NCI-H1417 treated with DMSO at 0.1 percent for 48 hours (cell line): ENCODE data around the gene SLC12A9.
"Not testable (repeated sequence)": the region's sequence is repeated elsewhere in the genome, so short reads cannot be mapped to it uniquely, and the experiment has no call there.

Experiments
- DNase-seq: peaks from one replicate; lab custom pipeline; 2025; lab: John Stamatoyannopoulos, UW

SLC12A9 gene

DNA sequence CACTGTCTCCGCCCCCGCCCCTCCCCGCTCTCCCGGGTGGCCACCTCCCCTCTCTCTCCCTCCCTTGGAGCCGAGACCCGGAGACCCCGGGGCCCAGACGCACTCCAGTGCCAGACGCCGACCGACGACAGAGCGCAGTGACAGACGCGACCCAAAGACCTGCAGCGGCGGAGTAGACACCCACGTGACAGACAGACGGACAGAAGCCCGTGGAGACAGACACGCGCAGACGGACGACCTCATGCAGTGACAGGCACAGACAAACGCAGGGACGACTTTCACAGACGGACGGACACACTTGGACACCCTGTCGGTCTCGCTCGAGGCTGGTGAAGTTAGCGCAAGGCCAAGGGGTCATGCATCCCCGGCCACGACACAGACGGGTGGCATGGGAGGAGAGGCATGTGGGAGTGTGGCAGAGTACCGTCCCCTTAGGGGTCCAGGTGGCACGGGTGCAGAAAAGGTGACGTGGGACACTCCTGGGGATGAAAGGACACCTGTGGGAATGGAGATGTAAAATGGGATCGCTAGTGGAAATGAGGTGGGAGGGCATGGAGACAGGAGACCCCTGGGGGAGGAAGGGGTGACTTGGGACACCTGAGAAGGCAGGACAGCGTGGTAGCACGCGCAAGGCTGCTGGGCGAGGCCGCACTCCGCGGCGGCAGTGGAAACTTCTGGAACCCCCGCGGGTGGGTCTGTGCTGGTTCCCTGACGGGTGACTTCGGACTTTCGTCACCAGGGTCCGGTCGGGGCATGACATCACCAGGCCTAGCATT, 43.6 kb downstream of the SLC12A9 start:
- no peak for DNase-seq

DNA sequence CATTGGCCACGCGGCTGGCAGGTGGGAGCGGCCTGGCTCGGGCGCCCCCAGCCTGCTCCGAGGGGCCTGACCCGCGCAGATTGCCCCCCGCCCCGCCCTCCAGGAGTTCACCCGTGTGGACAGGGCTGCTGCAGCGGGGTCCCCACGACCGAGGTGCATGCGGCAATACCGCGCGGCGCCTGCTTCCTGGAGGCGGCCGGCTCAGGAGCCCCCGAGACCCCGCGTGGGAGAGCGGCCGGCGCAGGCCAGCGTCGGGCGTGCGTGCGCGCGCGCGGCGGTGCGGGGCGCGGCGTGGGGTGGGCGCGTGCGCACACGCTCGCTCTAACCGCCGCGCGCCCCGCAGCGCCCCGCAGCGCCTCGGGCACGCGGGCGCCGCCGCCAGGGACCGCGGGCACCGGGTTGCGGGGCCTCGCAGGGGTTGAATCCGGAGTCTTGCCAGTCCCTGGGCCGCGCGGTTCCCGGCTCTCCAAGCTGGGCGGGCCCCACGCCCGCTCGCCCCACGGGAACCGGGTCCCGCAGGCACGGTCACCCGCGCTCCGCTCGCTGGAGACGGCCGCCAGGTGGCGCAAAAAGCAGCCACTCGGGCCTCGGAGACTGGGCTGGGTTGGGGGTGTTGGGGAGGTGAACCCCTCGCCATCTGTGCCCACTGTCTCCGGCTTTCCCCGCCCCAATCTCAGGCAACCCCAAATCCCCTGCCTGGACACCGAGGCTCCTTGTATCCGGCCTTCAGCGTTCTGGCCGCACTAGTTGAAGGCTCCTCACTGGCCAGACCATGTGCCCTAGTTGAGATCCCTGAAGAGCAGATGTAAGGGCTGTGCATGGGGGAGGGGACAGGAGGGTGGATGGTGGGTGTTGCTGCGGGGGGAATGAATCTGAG, 44.5 kb downstream of the SLC12A9 start:
- no peak for DNase-seq

- DNase-seq = no peak
Measured at GRCh38 chr7:100897772-100898454, 45.4 kb downstream of the SLC12A9 start.

DNA sequence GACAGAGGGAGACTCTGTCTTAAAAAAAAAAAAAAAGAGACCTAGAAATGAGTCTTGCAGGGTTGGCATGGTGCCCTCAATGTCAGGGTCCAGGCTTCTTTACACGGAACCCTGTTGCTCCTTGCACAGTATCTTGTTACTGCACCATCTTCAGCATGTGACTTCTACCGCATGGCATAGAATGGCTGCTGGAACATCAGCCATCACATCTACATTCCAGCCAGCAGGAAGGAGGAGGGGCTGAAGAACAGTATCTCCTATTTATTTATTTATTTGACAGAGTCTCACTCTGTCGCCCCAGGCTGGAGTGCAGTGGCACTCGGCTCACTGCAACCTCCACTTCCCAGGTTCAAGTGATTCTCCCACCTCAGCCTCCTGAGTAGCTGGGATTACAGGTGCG, 46.9 kb downstream of the SLC12A9 start:
- DNase-seq = no peak

GRCh38 chr7:100900978-100901377, 48.5 kb downstream of the SLC12A9 start:
- DNase-seq = no peak

DNA sequence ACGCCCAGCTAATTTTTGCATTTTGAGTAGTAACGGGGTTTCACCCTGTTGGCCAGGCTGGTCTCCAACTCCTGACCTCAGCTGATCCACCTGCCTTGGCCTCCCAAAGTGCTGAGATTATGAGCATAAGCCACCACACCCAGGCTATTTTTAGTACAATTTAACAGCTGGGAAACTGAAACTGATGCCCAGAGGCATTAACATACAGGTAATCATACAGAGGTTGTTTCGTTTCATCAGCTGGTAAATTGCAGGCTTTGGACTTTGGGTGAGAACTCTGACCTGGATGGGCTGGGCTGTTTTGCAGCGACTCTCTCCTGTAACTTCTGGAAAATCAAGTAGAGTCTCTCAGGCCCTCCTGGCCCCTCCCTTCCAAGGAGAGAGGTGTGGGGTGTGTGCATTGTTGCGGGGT, 49.4 kb downstream of the SLC12A9 start:
- DNase-seq = no peak

- DNase-seq = no peak
Measured at GRCh38 chr7:100902638-100903037, 50.1 kb downstream of the SLC12A9 start.

- no peak for DNase-seq
Measured at GRCh38 chr7:100908512-100908911, 56.0 kb downstream of the SLC12A9 start.

- DNase-seq = not testable (repeated sequence)
Measured at GRCh38 chr7:100910443-100910842, 57.9 kb downstream of the SLC12A9 start.

DNA sequence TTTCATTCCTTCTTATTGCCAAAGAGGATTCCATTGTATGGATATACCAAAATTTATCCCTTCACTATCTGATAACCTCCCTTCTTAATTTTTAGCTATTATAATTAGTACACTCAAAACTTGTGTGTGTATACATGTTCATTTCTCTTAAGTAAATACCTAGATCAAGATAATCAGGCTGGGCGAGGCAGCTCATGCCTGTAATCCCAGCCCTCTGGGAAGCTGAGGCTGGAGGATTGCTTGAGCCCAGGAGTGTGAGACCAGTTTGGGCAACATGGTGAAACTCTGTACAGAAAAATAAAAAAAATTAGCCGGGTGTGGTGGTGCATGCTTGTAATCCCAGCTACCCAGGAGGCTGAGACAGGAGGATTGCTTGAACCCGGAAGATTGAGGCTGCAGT, 59.0 kb downstream of the SLC12A9 start:
- DNase-seq = no peak

DNA sequence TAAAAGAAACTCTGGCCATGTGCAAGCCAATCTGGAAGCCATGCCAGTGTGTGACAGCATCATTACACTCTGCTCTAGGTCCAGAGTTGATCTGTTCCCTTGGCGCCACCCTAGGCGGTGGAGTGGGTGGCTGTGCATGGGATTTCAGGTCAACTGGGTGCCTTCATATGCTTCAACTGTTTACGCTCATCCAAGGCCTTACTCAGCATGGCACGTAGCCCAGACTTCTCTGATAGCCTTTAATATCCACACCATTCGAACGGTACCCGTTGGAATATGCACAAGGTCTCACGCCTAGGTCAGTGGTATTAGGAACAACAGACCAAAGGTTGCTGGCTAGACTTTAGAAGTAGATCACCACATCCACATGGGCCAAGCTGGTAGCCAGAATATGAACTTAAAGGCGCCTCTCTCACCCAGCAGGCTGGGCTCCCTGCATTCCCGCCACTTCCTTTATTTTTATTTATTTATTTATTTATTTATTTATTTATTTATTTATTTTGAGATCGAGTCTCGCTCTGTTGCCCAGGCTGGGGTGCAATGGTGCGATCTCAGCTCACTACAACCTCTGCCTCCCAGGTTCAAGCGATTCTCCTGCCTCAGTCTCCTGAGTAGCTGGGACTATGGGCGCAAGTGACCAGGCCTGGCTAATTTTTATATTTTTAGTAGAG, 61.8 kb downstream of the SLC12A9 start:
- no peak for DNase-seq

- DNase-seq = no peak
Measured at GRCh38 chr7:100914879-100915447, 62.5 kb downstream of the SLC12A9 start.
